Left ventricle myocardium superior (tissue), 1 donor: Measurements from ENCODE around the gene SYTL3. TPM values are rescaled to one million over a fixed set of nuclear protein-coding genes. Genes with fewer than 3 reads are reported as not detected.

Experiments used
- ATAC-seq: fragments of 200-7000 bp; cut with Tn5 transposase; one replicate; pipeline ENCODE4 v1.9.1; 2020; ENCODE audit warnings: mild to moderate bottlenecking, moderate library complexity
- DNase-seq: peaks from one replicate; pipeline ENCODE4 v3.0.0-alpha.2; 2020
- intact Hi-C: fragments of 100-400 bp; cut with micrococcal nuclease; formaldehyde crosslinking; loops from one replicate; pipeline ENCODE4 v1.11.0; 2022
- total RNA-seq: library from RNA; stranded (reverse); fragmentation: NEBNext Ultra II Directional; extraction: Animal tissue kit (Norgen Biotek cat#: 25700); gene quantifications from one replicate; pipeline ENCODE4 v1.2.1, GENCODE V29; 2021
- donor health status: DM: no; HTN: yes; CAD: no; lungs with severe emphysema.

The SYTL3 gene
- total RNA-seq, 1 donor from 2014 or later: 10.8 TPM

- ATAC-seq (no peak), DNase-seq (peak; percentile 7)
- intact Hi-C loops: no loop called here
Observed at GRCh38 chr6:158774717-158775449, 125.0 kb downstream of the SYTL3 start.

- intact Hi-C loops: no loop called here
- ATAC-seq (no peak), DNase-seq (no peak)
Observed at GRCh38 chr6:158775832-158776231, 126.0 kb downstream of the SYTL3 start.

GRCh38 chr6:158776737-158777136 lies 126.9 kb downstream of the SYTL3 start:
- ATAC-seq (no peak), DNase-seq (no peak)
- intact Hi-C loops: no loop called here

- intact Hi-C loops: no loop called here
- DNase-seq: no peak
- ATAC-seq: no peak
Observed at GRCh38 chr6:158777510-158777909, 127.7 kb downstream of the SYTL3 start.

GRCh38 chr6:158778005-158778527 lies 128.2 kb downstream of the SYTL3 start:
- intact Hi-C loops: no loop called here
- ATAC-seq: peak; percentile 49
- no peak for DNase-seq

- DNase-seq (no peak), ATAC-seq (no peak)
- intact Hi-C loops: no loop called here
Observed at GRCh38 chr6:158780246-158780884, 130.5 kb downstream of the SYTL3 start.

- intact Hi-C loops: no loop called here
- ATAC-seq (no peak), DNase-seq (no peak)
Observed at GRCh38 chr6:158780988-158781691, 131.3 kb downstream of the SYTL3 start.

GRCh38 chr6:158781692-158782373 lies 132.0 kb downstream of the SYTL3 start:
- ATAC-seq: peak; percentile 60
- intact Hi-C loops: no loop called here
- DNase-seq: no peak

- no peak for DNase-seq
- no peak for ATAC-seq
- intact Hi-C loops: no loop called here
Observed at GRCh38 chr6:158782432-158783166, 132.7 kb downstream of the SYTL3 start.

GRCh38 chr6:158783167-158783450 lies 133.3 kb downstream of the SYTL3 start:
- ATAC-seq: no peak
- DNase-seq: no peak
- intact Hi-C loops: no loop called here

- intact Hi-C loops: no loop called here
- ATAC-seq (no peak), DNase-seq (no peak)
Observed at GRCh38 chr6:158783851-158784250, 134.0 kb downstream of the SYTL3 start.

GRCh38 chr6:158784505-158784904 lies 134.7 kb downstream of the SYTL3 start:
- no peak for ATAC-seq
- intact Hi-C loops: no loop called here
- no peak for DNase-seq

- intact Hi-C loops: no loop called here
- no peak for ATAC-seq
- DNase-seq: no peak
Observed at GRCh38 chr6:158785036-158785435, 135.2 kb downstream of the SYTL3 start.

GRCh38 chr6:158786645-158787304 lies 136.9 kb downstream of the SYTL3 start:
- intact Hi-C loops: no loop called here
- ATAC-seq: no peak

GRCh38 chr6:158787395-158787794 lies 137.5 kb downstream of the SYTL3 start:
- no peak for DNase-seq
- no peak for ATAC-seq
- intact Hi-C loops: no loop called here

More at GRCh38 chr6:158786645-158787304, 136.9 kb downstream of the SYTL3 start:
- DNase-seq: no peak

GRCh38 chr6:158789115-158789917 lies 139.5 kb downstream of the SYTL3 start:
- DNase-seq (no peak), ATAC-seq (peak; percentile 36)
- intact Hi-C loops: no loop called here

GRCh38 chr6:158791274-158791855 lies 141.5 kb downstream of the SYTL3 start:
- intact Hi-C loops: no loop called here
- ATAC-seq (no peak), DNase-seq (no peak)
